Activated naive CD8-positive, alpha-beta T cell treated with anti-CD3 and anti-CD28 coated beads, Interleukin-2, amount 50 U/mL, for 24 hours (primary cell): ENCODE data around the gene FRAT2.
"Not testable (repeated sequence)": the region's sequence is repeated elsewhere in the genome, so short reads cannot be mapped to it uniquely, and the experiment has no call there.

Source experiments
- ATAC-seq: fragments of 150-1000 bp; cut with Tn5 transposase; one replicate; pipeline ENCODE4 v1.10.0; 2021
- DNase-seq: peaks from one replicate; pipeline ENCODE4 v3.0.0; 2021
- H3K27ac Mint-ChIP-seq: one replicate; pipeline ENCODE4 v1.8.0; 2021; ENCODE audit warnings: mild to moderate bottlenecking, mixed read lengths
- H3K27me3 Mint-ChIP-seq: one replicate; pipeline ENCODE4 v1.8.0; 2021; ENCODE audit warnings: mixed read lengths
- H3K36me3 Mint-ChIP-seq: one replicate; pipeline ENCODE4 v1.8.0; 2021; ENCODE audit warnings: low read depth, mixed read lengths
- H3K4me1 Mint-ChIP-seq: one replicate; pipeline ENCODE4 v1.8.0; 2021; ENCODE audit warnings: mixed read lengths
- H3K4me3 Mint-ChIP-seq: one replicate; pipeline ENCODE4 v1.8.0; 2021; ENCODE audit warnings: mild to moderate bottlenecking, moderate library complexity, mixed read lengths
- H3K9me3 Mint-ChIP-seq: one replicate; pipeline ENCODE4 v1.8.0; 2021; ENCODE audit warnings: mixed read lengths

The FRAT2 gene

DNA sequence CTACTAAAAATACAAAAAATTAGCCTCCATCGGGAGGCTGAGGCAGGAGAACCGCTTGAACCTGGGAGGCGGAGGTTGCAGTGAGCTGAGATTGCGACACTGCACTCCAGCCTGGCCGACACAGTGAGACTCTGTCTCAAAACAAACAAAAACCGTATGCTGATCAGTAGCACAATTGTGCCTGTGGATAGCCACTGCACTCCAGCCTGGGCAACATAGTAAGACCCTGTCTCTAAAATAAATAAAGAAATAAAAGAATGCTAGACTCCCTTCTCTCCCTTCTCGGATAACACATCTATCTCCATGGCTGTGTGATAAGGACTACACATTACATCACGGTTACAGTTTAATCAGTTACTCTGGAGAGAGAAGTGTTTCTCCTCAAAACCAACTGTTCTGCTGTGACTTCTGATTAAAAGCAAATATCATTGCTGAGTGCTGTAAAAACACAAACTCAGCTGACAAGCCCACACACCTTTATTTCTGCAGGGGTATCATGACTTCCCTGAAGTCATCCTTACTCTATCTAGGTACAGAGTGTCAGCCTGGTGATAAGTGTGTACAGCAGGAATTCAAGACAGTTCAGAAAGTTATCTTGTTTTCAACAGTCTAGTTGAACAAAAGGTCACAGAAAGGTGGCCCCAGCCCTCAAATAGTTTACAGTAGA is 36.8 kb downstream of the FRAT2 start:
- DNase-seq, result no peak
- ATAC-seq, result no peak
- Mint-ChIP-seq H3K4me3 (no peak overlapping the region), H3K36me3 (peaks cover 1% of the 10 kb centered on the region), H3K4me1 (peaks cover 2% of the 10 kb centered on the region), H3K9me3 (no peaks in the 10 kb centered on the region), H3K27ac (no peak overlapping the region), H3K27me3 (peaks cover 2% of the 10 kb centered on the region)

DNA sequence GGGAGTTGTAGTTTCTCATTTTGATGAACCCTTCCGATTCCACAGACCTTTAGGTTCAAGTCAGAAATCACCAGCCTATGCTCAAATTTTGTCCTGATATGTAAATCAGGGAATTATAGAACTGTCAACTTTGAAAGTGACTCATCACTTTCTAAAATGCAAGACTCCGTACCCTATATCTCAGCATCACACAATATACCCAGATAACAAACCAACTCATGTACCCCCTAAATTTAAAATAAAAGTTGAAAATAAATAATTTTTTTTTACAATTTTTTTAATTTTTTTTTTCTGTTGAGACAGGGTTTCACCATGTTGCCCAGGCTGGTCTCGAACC is 41.7 kb downstream of the FRAT2 start:
- ATAC-seq, result no peak
- Mint-ChIP-seq H3K4me1 (peaks cover 20% of the 10 kb centered on the region), H3K4me3 (peak overlapping the region; percentile 95), H3K27me3 (peaks cover 4% of the 10 kb centered on the region), H3K36me3 (peaks cover 7% of the 10 kb centered on the region), H3K9me3 (no peaks in the 10 kb centered on the region), H3K27ac (peak overlapping the region; percentile 93)
- no peak for DNase-seq

GRCh38 chr10:97292097-97292861 is 42.2 kb downstream of the FRAT2 start, which contains the start of gene ARHGAP19:
TSS of gene ARHGAP19 (minus strand) at chr10:97292637. CDS start at chr10:97292627, 10 bp downstream.
- Mint-ChIP-seq H3K27me3 (peaks cover 4% of the 10 kb centered on the region), H3K4me1 (peaks cover 20% of the 10 kb centered on the region), H3K4me3 (peak within 1 kb of the TSS; percentile 95), H3K36me3 (peaks cover 7% of the 10 kb centered on the region), H3K9me3 (no peaks in the 10 kb centered on the region), H3K27ac (peak within 1 kb of the TSS; percentile 93)
- DNase-seq (peak; percentile 90), ATAC-seq (peak; percentile 98)

GRCh38 chr10:97291357-97292096 is 43.0 kb downstream of the FRAT2 start:
- Mint-ChIP-seq H3K4me3 (peak overlapping the region; percentile 95), H3K36me3 (peaks cover 9% of the 10 kb centered on the region), H3K9me3 (no peaks in the 10 kb centered on the region), H3K4me1 (peaks cover 20% of the 10 kb centered on the region), H3K27ac (peak overlapping the region; percentile 82), H3K27me3 (peaks cover 4% of the 10 kb centered on the region)
- DNase-seq, result no peak
- ATAC-seq, result no peak

DNA sequence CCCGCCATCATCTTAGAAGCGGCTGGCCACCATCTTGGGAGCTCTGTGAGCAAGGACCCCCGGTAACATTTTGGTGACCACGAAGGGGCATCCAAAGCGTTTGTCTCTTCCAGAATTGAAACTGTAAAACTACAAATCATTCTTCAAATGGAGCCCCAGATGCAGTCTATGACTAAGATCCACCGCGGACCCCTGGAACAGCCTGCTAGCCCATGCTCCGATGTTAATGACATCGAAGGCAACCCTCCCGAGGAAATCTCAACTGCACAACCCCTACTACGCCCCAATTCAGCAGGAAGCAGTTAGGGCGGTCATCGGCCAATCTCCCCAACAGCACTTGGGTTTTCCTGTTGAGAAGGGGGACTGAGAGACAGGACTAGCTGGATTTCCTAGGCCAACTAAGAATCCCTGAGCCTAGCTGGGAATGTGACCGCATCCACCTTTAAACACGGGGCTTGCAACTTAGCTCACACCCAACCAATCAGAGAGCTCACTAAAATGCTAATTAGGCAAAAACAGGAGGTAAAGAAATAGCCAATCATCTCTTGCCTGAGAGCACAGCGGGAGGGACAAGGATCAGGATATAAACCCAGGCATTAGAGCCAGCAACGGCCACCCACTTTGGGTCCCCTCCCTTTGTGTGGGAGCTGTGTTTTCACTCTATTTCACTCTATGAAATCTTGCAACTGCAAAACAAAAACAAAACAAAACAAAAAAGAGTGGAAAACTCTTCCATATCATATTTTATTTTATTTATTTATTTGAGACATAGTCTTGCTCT is 43.8 kb downstream of the FRAT2 start:
- Mint-ChIP-seq H3K36me3 (peaks cover 12% of the 10 kb centered on the region), H3K4me1 (peaks cover 20% of the 10 kb centered on the region), H3K4me3 (peak overlapping the region; percentile 95)
- not testable (repeated sequence) for ATAC-seq, DNase-seq, H3K27me3 Mint-ChIP-seq, H3K9me3 Mint-ChIP-seq, H3K27ac Mint-ChIP-seq

- Mint-ChIP-seq H3K4me1 (peaks cover 20% of the 10 kb centered on the region), H3K36me3 (peaks cover 13% of the 10 kb centered on the region)
- not testable (repeated sequence) for H3K27ac Mint-ChIP-seq, H3K9me3 Mint-ChIP-seq, H3K4me3 Mint-ChIP-seq, DNase-seq, H3K27me3 Mint-ChIP-seq, ATAC-seq
These were observed 44.5 kb downstream of the FRAT2 start for GRCh38 chr10:97290076-97290475.
